CD14-positive monocyte (primary cell): Measurements from ENCODE around the gene NMS. TPM values are rescaled to one million over a fixed set of nuclear protein-coding genes. Genes with fewer than 3 reads are reported as not detected.

Source experiments
- DNase-seq, 3 donors: peaks; one replicate each; pipeline ENCODE4 v3.0.0-alpha.2; 2011 to 2022
- H2AFZ ChIP-seq: 2 replicates; pipeline ENCODE4 v1.6.0; 2012; ENCODE audit warnings: mild to moderate bottlenecking, low read depth, low read length, inconsistent platforms; ENCODE audit not compliant: insufficient read depth, poor library complexity, severe bottlenecking
- H3K27ac ChIP-seq, 2 donors: 1 replicate in 1 of 2; 2 replicates in 1 of 2; pipeline ENCODE4 v1.5.1; 2012 to 2013; ENCODE audit warnings: low read length in 2 of 2, control low read depth in 1 of 2, inconsistent platforms in 1 of 2, low read depth in 1 of 2, mild to moderate bottlenecking in 1 of 2
- H3K27me3 ChIP-seq, 2 donors: one replicate each; pipeline versions ENCODE4 v1.6.0 to v1.6.1; 2011 to 2013; ENCODE audit warnings: low read length in 2 of 2; ENCODE audit not compliant: control insufficient read depth in 2 of 2, insufficient read depth in 2 of 2
- H3K36me3 ChIP-seq, 2 donors: replicated peaks in 1 of 2; 1 replicate in 1 of 2; 2 replicates in 1 of 2; pipeline versions ENCODE4 v1.5.1 to v1.6.1; 2012 to 2013; ENCODE audit warnings: low read length in 2 of 2, control low read depth in 1 of 2, inconsistent platforms in 1 of 2, mild to moderate bottlenecking in 1 of 2; ENCODE audit not compliant: insufficient read depth in 2 of 2, control insufficient read depth in 1 of 2
- H3K4me1 ChIP-seq, 2 donors: 1 replicate in 1 of 2; 2 replicates in 1 of 2; pipeline versions ENCODE4 v1.5.1 to v1.6.1; 2012 to 2013; ENCODE audit warnings: low read length in 2 of 2, control low read depth in 1 of 2, inconsistent platforms in 1 of 2, mild to moderate bottlenecking in 1 of 2, moderate library complexity in 1 of 2; ENCODE audit not compliant: insufficient read depth in 2 of 2, control insufficient read depth in 1 of 2
- H3K4me2 ChIP-seq: replicated peaks from 2 replicates; pipeline ENCODE3; 2012; ENCODE audit warnings: low read length, moderate library complexity, mild to moderate bottlenecking; ENCODE audit not compliant: poor library complexity, severe bottlenecking; ENCODE audit errors: extremely low read depth
- H3K4me3 ChIP-seq, 3 experiments: fragments of 200-600 bp in 1 of 3; sonication (generic) in 1 of 3; replicated peaks in 1 of 3; 1 replicate in 2 of 3; 2 replicates in 1 of 3; pipeline ENCODE4 v1.5.1; 2011 to 2013; ENCODE audit warnings: low read length in 3 of 3, mild to moderate bottlenecking in 3 of 3, control low read depth in 2 of 3, low read depth in 2 of 3, inconsistent platforms in 1 of 3, moderate library complexity in 1 of 3
- H3K79me2 ChIP-seq: 2 replicates; pipeline ENCODE4 v1.6.0; 2012; ENCODE audit warnings: mild to moderate bottlenecking, control low read depth, inconsistent platforms, low read length, moderate library complexity; ENCODE audit not compliant: insufficient read depth
- H3K9ac ChIP-seq: 2 replicates; pipeline ENCODE4 v1.6.0; 2017; ENCODE audit warnings: low read length, mild to moderate bottlenecking; ENCODE audit not compliant: insufficient read depth, poor library complexity, severe bottlenecking
- H3K9me3 ChIP-seq, 2 donors: replicated peaks in 1 of 2; 1 replicate in 1 of 2; 2 replicates in 1 of 2; pipeline versions ENCODE4 v1.5.1 to v1.6.1; 2012 to 2013; ENCODE audit warnings: low read length in 2 of 2, control low read depth in 1 of 2; ENCODE audit not compliant: control insufficient read depth in 1 of 2, insufficient read depth in 1 of 2
- H4K20me1 ChIP-seq: 2 replicates; pipeline ENCODE4 v1.6.0; 2012; ENCODE audit warnings: mild to moderate bottlenecking, low read length, control low read depth, moderate library complexity; ENCODE audit not compliant: insufficient read depth
- H3K27ac Mint-ChIP-seq, 7 donors: one replicate each; pipeline ENCODE4 v1.8.0; 2020; ENCODE audit warnings: mild to moderate bottlenecking in 7 of 7, mixed read lengths in 7 of 7, moderate library complexity in 6 of 7, inconsistent platforms in 2 of 7
- H3K27me3 Mint-ChIP-seq, 3 donors: one replicate each; pipeline ENCODE4 v1.8.0; 2021 to 2022; ENCODE audit warnings: low read depth in 3 of 3, mild to moderate bottlenecking in 3 of 3, mixed read lengths in 3 of 3, moderate library complexity in 3 of 3, inconsistent platforms in 1 of 3
- H3K36me3 Mint-ChIP-seq, 2 donors: one replicate each; pipeline ENCODE4 v1.8.0; 2020; ENCODE audit warnings: mixed read lengths in 2 of 2, inconsistent platforms in 1 of 2, mild to moderate bottlenecking in 1 of 2
- H3K4me1 Mint-ChIP-seq: one replicate; pipeline ENCODE4 v1.8.0; 2020; ENCODE audit warnings: mild to moderate bottlenecking, mixed read lengths
- H3K4me3 Mint-ChIP-seq, 2 donors: one replicate each; pipeline ENCODE4 v1.8.0; 2020; ENCODE audit warnings: mild to moderate bottlenecking in 2 of 2, mixed read lengths in 2 of 2, moderate library complexity in 1 of 2
- H3K9me3 Mint-ChIP-seq, 7 donors: one replicate each; pipeline ENCODE4 v1.8.0; 2020 to 2022; ENCODE audit warnings: mixed read lengths in 7 of 7, mild to moderate bottlenecking in 6 of 7, moderate library complexity in 6 of 7, inconsistent platforms in 2 of 7
- CTCF ChIP-seq: fragments of 200-600 bp; IDR thresholded peaks from one replicate; pipeline ENCODE4 v1.8.0; 2022; ENCODE audit warnings: antibody characterized with exemption, mild to moderate bottlenecking
- WGBS: methylation state at CpG from one replicate; pipeline ENCODE4 v1.1.5; 2013; ENCODE audit warnings: missing lambda C conversion rate; ENCODE audit not compliant: insufficient coverage; 5-methylcytosine and 5-hydroxymethylcytosine counted together
- intact Hi-C, 2 donors: fragments of 100-400 bp; cut with micrococcal nuclease; formaldehyde crosslinking; loops; one replicate each; pipeline versions ENCODE4 v1.15.0 to v1.15.1; 2023
- polyA plus RNA-seq, 3 donors: library from polyadenylated mRNA; depleted of rRNA in 1 of 3; unstranded in 2 of 3; stranded (reverse) in 1 of 3; fragments of 300-500 nt in 2 of 3; fragments of >200 nt in 1 of 3; fragmentation: Illumina TruSeq in 2 of 3; gene quantifications; 1 replicate in 2 of 3; 2 replicates in 1 of 3; pipeline ENCODE4 v1.2.3, GENCODE V29; 2012 to 2021

NMS gene
- polyA plus RNA-seq, 3 donors, result not detected

- TF ChIP-seq CTCF, result no peak
- no peaks in the 10 kb centered on the region for H3K4me1 ChIP-seq
- no peak overlapping the region for H3K4me3 ChIP-seq
- H3K9ac ChIP-seq, result no peak overlapping the region
- intact Hi-C loops, result no loop called here
- H3K27ac Mint-ChIP-seq, result no peak overlapping the region
- H3K9me3 Mint-ChIP-seq, result peaks cover 0 to 11% (median 2%) of the 10 kb centered on the region in 7 donors
- H3K36me3 ChIP-seq, result no peaks in the 10 kb centered on the region
- WGBS, result no CpG with 5 or more reads among the region's 2 CpGs
- H3K36me3 Mint-ChIP-seq, result no peaks in the 10 kb centered on the region
- no peak overlapping the region for H3K4me3 Mint-ChIP-seq
- no peak overlapping the region for H3K27ac ChIP-seq
- no peak overlapping the region for H3K4me2 ChIP-seq
- H2AFZ ChIP-seq, result no peak overlapping the region
- H3K27me3 Mint-ChIP-seq, result peaks cover 0 to 8% (median 4%) of the 10 kb centered on the region in 3 donors
- H3K4me1 Mint-ChIP-seq, result no peaks in the 10 kb centered on the region
- no peaks in the 10 kb centered on the region for H3K27me3 ChIP-seq
- no peaks in the 10 kb centered on the region for H4K20me1 ChIP-seq
- H3K79me2 ChIP-seq, result no peaks in the 10 kb centered on the region
- no peaks in the 10 kb centered on the region for H3K9me3 ChIP-seq
- DNase-seq, result no peak
Measured at GRCh38 chr2:100520224-100520623, 49.9 kb downstream of the NMS start.

- no peaks in the 10 kb centered on the region for H3K4me1 ChIP-seq
- H3K27me3 Mint-ChIP-seq, result peaks cover 0 to 4% (median 2%) of the 10 kb centered on the region in 3 donors
- no peaks in the 10 kb centered on the region for H4K20me1 ChIP-seq
- H3K9me3 ChIP-seq, result no peaks in the 10 kb centered on the region
- no peak overlapping the region for H3K27ac ChIP-seq
- no peak overlapping the region for H3K4me2 ChIP-seq
- intact Hi-C loops, result no loop called here
- H3K9me3 Mint-ChIP-seq, result peaks cover 0 to 11% (median 2%) of the 10 kb centered on the region in 7 donors
- no peak overlapping the region for H3K27ac Mint-ChIP-seq
- DNase-seq, result no peak
- H2AFZ ChIP-seq, result no peak overlapping the region
- H3K27me3 ChIP-seq, result no peaks in the 10 kb centered on the region
- H3K79me2 ChIP-seq, result no peaks in the 10 kb centered on the region
- H3K4me3 Mint-ChIP-seq, result no peak overlapping the region
- 100% methylated on average over 1 of the region's 1 CpG for WGBS
- no peaks in the 10 kb centered on the region for H3K36me3 ChIP-seq
- no peaks in the 10 kb centered on the region for H3K4me1 Mint-ChIP-seq
- H3K36me3 Mint-ChIP-seq, result no peaks in the 10 kb centered on the region
- TF ChIP-seq CTCF, result no peak
- H3K9ac ChIP-seq, result no peak overlapping the region
- no peak overlapping the region for H3K4me3 ChIP-seq
Measured at GRCh38 chr2:100522430-100522829, 52.1 kb downstream of the NMS start.
